WTC11 (cell line): ENCODE data around the gene GADD45B. TPM values are rescaled to one million over a fixed set of nuclear protein-coding genes. Genes with fewer than 3 reads are reported as not detected.

ENCODE experiments used
- ATAC-seq: fragments of 200-7000 bp; cut with Tn5 transposase; 2 replicates; pipeline ENCODE4 v1.10.0; 2021; ENCODE audit warnings: mild to moderate bottlenecking, moderate library complexity
- CTCF ChIA-PET: fragments of 300-600 bp; sonication (Branson Sonifier 250); formaldehyde crosslinking; loops from one replicate; lab custom pipeline; 2021; ENCODE audit warnings: antibody characterized with exemption; lab: Charles Lee
- POLR2A ChIA-PET: fragments of 350-600 bp; sonication (Branson Sonifier 250); formaldehyde crosslinking; loops from one replicate; lab custom pipeline; 2021; ENCODE audit warnings: antibody characterized with exemption; lab: Charles Lee
- DNase-seq: peaks from one replicate; pipeline ENCODE4 v3.0.0; 2021; ENCODE audit warnings: low spot score
- H3K27ac Mint-ChIP-seq: 2 replicates; pipeline ENCODE4 v1.8.0; 2021; ENCODE audit warnings: mixed read lengths
- H3K27me3 Mint-ChIP-seq: 2 replicates; pipeline ENCODE4 v1.8.0; 2021; ENCODE audit warnings: low read depth, mild to moderate bottlenecking, moderate library complexity, mixed read lengths
- H3K36me3 Mint-ChIP-seq: 2 replicates; pipeline ENCODE4 v1.8.0; 2021; ENCODE audit warnings: mixed read lengths
- H3K4me1 Mint-ChIP-seq: 2 replicates; pipeline ENCODE4 v1.8.0; 2022; ENCODE audit warnings: mixed read lengths
- H3K4me3 Mint-ChIP-seq: 2 replicates; pipeline ENCODE4 v1.8.0; 2021; ENCODE audit warnings: mild to moderate bottlenecking, moderate library complexity, mixed read lengths
- H3K9me3 Mint-ChIP-seq: 2 replicates; pipeline ENCODE4 v1.8.0; 2021; ENCODE audit warnings: mixed read lengths
- CBFB ChIP-seq: sonication (generic); formaldehyde crosslinking; IDR thresholded peaks from 2 replicates; pipeline ENCODE4 v1.8.1; 2022; ENCODE audit warnings: mild to moderate bottlenecking, low read depth, missing genetic modification reagents
- ELF4 ChIP-seq: sonication (generic); formaldehyde crosslinking; IDR thresholded peaks from 2 replicates; pipeline ENCODE4 v1.8.1; 2022; ENCODE audit warnings: low read depth, mild to moderate bottlenecking, moderate library complexity, missing genetic modification reagents
- MYBL2 ChIP-seq: sonication (generic); formaldehyde crosslinking; IDR thresholded peaks from 2 replicates; pipeline ENCODE4 v1.8.1; 2023; ENCODE audit warnings: mild to moderate bottlenecking, moderate library complexity, missing genetic modification reagents
- NFATC4 ChIP-seq: fragments of 250-450 bp; sonication (Bioruptor Pico); IDR thresholded peaks from 2 replicates; pipeline ENCODE4 v1.9.0; 2021; ENCODE audit warnings: mild to moderate bottlenecking
- NR1H2 ChIP-seq: sonication (generic); formaldehyde crosslinking; IDR thresholded peaks from 2 replicates; pipeline ENCODE4 v1.9.0; 2021; ENCODE audit warnings: mild to moderate bottlenecking, moderate library complexity, missing genetic modification reagents
- NR2C2 ChIP-seq: sonication (generic); formaldehyde crosslinking; IDR thresholded peaks from 2 replicates; pipeline ENCODE4 v1.8.0; 2022; ENCODE audit warnings: mild to moderate bottlenecking, missing genetic modification reagents
- OVOL2 ChIP-seq: fragments of 250-450 bp; sonication (Bioruptor Pico); IDR thresholded peaks from 2 replicates; pipeline ENCODE4 v1.9.0; 2021; ENCODE audit warnings: mild to moderate bottlenecking, borderline replicate concordance
- RELA ChIP-seq: sonication (generic); formaldehyde crosslinking; IDR thresholded peaks from 2 replicates; pipeline ENCODE4 v1.8.1; 2022; ENCODE audit warnings: missing genetic modification reagents, mild to moderate bottlenecking, borderline replicate concordance
- ZNF317 ChIP-seq: sonication (generic); formaldehyde crosslinking; IDR thresholded peaks from 2 replicates; pipeline ENCODE4 v1.8.1; 2023; ENCODE audit warnings: low read depth, mild to moderate bottlenecking, moderate library complexity, missing genetic modification reagents, borderline replicate concordance
- total RNA-seq: library from RNA; stranded (reverse); gene quantifications from 3 replicates; pipeline ENCODE4 v1.2.3, GENCODE V29; 2021
- TF ChIP-seq, protein P1 (sequence below): sonication (generic); formaldehyde crosslinking; IDR thresholded peaks from 2 replicates; pipeline ENCODE4 v1.8.1; 2023; ENCODE audit warnings: mild to moderate bottlenecking, missing genetic modification reagents, borderline replicate concordance
- TF ChIP-seq, protein P2 (sequence below): sonication (generic); formaldehyde crosslinking; IDR thresholded peaks from 2 replicates; pipeline ENCODE4 v1.8.1; 2022; ENCODE audit warnings: mild to moderate bottlenecking, missing genetic modification reagents, moderate library complexity, borderline replicate concordance
- TF ChIP-seq, protein P3 (sequence below): fragments of 250-450 bp; sonication (Bioruptor Pico); IDR thresholded peaks from 2 replicates; pipeline ENCODE4 v1.9.0; 2021; ENCODE audit warnings: mild to moderate bottlenecking
- TF ChIP-seq, protein P4 (sequence below): fragments of 250-450 bp; sonication (Bioruptor Pico); IDR thresholded peaks from 2 replicates; pipeline ENCODE4 v1.9.0; 2021; ENCODE audit warnings: mild to moderate bottlenecking
- TF ChIP-seq, protein P5 (sequence below): sonication (generic); formaldehyde crosslinking; IDR thresholded peaks from 2 replicates; pipeline ENCODE4 v1.8.0; 2023; ENCODE audit warnings: missing genetic modification reagents, mild to moderate bottlenecking, borderline replicate concordance
- TF ChIP-seq, protein P6 (sequence below): sonication (generic); formaldehyde crosslinking; IDR thresholded peaks from 2 replicates; pipeline ENCODE4 v1.8.1; 2023; ENCODE audit warnings: mild to moderate bottlenecking, missing genetic modification reagents, moderate library complexity
- TF ChIP-seq, protein P7 (sequence below): fragments of 250-450 bp; sonication (Bioruptor Pico); conservative IDR thresholded peaks from 2 replicates; pipeline ENCODE4 v1.9.0; 2021; ENCODE audit warnings: mild to moderate bottlenecking
- TF ChIP-seq, protein P8 (sequence below): sonication (generic); formaldehyde crosslinking; IDR thresholded peaks from 2 replicates; pipeline ENCODE4 v1.8.1; 2022; ENCODE audit warnings: mild to moderate bottlenecking, moderate library complexity, missing genetic modification reagents

Gene GADD45B
- total RNA-seq, 1 experiment from 2014 or later: 17.9 TPM

DNA sequence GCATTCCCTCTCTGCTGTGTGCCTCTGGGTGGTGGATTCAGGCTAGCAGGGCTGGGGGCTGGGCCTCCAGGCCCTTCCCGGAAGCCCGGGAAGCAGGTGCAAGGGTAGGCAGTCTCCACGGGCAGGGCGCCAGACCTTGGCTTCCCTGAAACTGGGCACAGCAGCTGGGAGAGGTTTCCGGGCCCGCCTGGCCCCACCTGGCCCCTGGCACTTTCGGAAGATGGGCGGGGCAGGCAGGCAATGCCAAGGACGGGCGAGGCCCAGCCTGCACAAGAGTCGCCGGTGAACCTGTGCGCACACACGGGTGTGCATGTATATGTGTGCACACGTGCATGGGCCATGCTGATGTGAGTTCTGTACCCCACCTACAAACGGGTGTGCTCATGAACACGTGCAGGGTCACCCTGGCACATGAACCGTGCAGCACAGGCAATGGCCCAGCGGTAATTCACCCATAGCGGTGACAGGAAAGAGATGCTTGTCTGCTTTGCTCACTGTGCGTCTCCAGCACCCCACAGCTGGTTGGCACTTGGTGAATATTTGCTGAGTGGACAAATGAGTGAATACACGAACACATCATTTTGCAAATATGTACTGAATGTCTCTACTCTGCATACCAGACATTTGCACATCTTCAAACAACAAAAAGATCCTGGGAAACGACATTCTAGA is 15.3 kb downstream of the GADD45B start (continued):
- TF ChIP-seq MYBL2 (CRISPR knock-in tag) (no peak), CBFB (no peak), NFATC4 (CRISPR knock-in tag) (no peak), OVOL2 (CRISPR knock-in tag) (no peak), RELA (no peak)
- TF ChIP-seq, protein P1, sequence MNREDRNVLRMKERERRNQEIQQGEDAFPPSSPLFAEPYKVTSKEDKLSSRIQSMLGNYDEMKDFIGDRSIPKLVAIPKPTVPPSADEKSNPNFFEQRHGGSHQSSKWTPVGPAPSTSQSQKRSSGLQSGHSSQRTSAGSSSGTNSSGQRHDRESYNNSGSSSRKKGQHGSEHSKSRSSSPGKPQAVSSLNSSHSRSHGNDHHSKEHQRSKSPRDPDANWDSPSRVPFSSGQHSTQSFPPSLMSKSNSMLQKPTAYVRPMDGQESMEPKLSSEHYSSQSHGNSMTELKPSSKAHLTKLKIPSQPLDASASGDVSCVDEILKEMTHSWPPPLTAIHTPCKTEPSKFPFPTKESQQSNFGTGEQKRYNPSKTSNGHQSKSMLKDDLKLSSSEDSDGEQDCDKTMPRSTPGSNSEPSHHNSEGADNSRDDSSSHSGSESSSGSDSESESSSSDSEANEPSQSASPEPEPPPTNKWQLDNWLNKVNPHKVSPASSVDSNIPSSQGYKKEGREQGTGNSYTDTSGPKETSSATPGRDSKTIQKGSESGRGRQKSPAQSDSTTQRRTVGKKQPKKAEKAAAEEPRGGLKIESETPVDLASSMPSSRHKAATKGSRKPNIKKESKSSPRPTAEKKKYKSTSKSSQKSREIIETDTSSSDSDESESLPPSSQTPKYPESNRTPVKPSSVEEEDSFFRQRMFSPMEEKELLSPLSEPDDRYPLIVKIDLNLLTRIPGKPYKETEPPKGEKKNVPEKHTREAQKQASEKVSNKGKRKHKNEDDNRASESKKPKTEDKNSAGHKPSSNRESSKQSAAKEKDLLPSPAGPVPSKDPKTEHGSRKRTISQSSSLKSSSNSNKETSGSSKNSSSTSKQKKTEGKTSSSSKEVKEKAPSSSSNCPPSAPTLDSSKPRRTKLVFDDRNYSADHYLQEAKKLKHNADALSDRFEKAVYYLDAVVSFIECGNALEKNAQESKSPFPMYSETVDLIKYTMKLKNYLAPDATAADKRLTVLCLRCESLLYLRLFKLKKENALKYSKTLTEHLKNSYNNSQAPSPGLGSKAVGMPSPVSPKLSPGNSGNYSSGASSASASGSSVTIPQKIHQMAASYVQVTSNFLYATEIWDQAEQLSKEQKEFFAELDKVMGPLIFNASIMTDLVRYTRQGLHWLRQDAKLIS (CRISPR knock-in tag): no peak
- TF ChIP-seq, protein P2, sequence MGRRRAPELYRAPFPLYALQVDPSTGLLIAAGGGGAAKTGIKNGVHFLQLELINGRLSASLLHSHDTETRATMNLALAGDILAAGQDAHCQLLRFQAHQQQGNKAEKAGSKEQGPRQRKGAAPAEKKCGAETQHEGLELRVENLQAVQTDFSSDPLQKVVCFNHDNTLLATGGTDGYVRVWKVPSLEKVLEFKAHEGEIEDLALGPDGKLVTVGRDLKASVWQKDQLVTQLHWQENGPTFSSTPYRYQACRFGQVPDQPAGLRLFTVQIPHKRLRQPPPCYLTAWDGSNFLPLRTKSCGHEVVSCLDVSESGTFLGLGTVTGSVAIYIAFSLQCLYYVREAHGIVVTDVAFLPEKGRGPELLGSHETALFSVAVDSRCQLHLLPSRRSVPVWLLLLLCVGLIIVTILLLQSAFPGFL: no peak
- TF ChIP-seq, protein P3, sequence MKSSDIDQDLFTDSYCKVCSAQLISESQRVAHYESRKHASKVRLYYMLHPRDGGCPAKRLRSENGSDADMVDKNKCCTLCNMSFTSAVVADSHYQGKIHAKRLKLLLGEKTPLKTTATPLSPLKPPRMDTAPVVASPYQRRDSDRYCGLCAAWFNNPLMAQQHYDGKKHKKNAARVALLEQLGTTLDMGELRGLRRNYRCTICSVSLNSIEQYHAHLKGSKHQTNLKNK (CRISPR knock-in tag): no peak
- TF ChIP-seq, protein P4, sequence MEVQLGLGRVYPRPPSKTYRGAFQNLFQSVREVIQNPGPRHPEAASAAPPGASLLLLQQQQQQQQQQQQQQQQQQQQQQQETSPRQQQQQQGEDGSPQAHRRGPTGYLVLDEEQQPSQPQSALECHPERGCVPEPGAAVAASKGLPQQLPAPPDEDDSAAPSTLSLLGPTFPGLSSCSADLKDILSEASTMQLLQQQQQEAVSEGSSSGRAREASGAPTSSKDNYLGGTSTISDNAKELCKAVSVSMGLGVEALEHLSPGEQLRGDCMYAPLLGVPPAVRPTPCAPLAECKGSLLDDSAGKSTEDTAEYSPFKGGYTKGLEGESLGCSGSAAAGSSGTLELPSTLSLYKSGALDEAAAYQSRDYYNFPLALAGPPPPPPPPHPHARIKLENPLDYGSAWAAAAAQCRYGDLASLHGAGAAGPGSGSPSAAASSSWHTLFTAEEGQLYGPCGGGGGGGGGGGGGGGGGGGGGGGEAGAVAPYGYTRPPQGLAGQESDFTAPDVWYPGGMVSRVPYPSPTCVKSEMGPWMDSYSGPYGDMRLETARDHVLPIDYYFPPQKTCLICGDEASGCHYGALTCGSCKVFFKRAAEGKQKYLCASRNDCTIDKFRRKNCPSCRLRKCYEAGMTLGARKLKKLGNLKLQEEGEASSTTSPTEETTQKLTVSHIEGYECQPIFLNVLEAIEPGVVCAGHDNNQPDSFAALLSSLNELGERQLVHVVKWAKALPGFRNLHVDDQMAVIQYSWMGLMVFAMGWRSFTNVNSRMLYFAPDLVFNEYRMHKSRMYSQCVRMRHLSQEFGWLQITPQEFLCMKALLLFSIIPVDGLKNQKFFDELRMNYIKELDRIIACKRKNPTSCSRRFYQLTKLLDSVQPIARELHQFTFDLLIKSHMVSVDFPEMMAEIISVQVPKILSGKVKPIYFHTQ (CRISPR knock-in tag): no peak
- TF ChIP-seq, protein P5, sequence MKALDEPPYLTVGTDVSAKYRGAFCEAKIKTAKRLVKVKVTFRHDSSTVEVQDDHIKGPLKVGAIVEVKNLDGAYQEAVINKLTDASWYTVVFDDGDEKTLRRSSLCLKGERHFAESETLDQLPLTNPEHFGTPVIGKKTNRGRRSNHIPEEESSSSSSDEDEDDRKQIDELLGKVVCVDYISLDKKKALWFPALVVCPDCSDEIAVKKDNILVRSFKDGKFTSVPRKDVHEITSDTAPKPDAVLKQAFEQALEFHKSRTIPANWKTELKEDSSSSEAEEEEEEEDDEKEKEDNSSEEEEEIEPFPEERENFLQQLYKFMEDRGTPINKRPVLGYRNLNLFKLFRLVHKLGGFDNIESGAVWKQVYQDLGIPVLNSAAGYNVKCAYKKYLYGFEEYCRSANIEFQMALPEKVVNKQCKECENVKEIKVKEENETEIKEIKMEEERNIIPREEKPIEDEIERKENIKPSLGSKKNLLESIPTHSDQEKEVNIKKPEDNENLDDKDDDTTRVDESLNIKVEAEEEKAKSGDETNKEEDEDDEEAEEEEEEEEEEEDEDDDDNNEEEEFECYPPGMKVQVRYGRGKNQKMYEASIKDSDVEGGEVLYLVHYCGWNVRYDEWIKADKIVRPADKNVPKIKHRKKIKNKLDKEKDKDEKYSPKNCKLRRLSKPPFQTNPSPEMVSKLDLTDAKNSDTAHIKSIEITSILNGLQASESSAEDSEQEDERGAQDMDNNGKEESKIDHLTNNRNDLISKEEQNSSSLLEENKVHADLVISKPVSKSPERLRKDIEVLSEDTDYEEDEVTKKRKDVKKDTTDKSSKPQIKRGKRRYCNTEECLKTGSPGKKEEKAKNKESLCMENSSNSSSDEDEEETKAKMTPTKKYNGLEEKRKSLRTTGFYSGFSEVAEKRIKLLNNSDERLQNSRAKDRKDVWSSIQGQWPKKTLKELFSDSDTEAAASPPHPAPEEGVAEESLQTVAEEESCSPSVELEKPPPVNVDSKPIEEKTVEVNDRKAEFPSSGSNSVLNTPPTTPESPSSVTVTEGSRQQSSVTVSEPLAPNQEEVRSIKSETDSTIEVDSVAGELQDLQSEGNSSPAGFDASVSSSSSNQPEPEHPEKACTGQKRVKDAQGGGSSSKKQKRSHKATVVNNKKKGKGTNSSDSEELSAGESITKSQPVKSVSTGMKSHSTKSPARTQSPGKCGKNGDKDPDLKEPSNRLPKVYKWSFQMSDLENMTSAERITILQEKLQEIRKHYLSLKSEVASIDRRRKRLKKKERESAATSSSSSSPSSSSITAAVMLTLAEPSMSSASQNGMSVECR (CRISPR knock-in tag): no peak

DNA sequence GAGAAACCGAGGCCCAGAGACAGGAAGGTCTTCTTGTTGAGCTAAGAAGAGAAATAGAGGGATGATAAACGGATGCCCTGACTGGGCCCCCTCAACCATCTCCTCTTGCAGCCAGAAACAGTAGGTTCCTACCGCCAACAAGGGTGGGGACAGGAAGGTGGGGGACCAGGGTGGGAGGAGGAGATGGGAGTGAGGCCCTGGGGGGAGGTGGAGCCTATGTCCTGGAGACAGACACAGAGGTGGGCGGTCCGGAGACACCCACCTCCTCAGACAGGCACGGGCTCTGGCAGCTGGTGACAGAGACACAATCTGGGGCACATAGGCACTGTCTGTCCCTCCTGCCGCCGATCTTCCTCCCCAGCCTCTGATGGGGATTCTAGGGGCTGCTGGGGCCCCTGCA is 16.9 kb downstream of the GADD45B start:
- ChIA-PET CTCF (interaction anchor here (0.7 to 2.5 kb wide), 3 partner anchors 17 to 118 kb away, joined by 3 to 7 read pairs (median 5); partner anchors contain the start of gene GADD45B), POLR2A (no interaction called here)
- Mint-ChIP-seq H3K27me3 (peaks cover 60% of the 10 kb centered on the region), H3K4me1 (peaks cover 16% of the 10 kb centered on the region; the same call in 1 of the 2 replicates), H3K9me3 (no peaks in the 10 kb centered on the region), H3K36me3 (no peaks in the 10 kb centered on the region), H3K4me3 (no peak overlapping the region), H3K27ac (no peak overlapping the region)
- no peak for DNase-seq
- no peak for ATAC-seq
- TF ChIP-seq NR1H2 (no peak), ELF4 (CRISPR knock-in tag) (no peak), NFATC4 (CRISPR knock-in tag) (no peak), NR2C2 (CRISPR knock-in tag) (no peak), RELA (no peak), ZNF317 (no peak)
- TF ChIP-seq, protein P6, sequence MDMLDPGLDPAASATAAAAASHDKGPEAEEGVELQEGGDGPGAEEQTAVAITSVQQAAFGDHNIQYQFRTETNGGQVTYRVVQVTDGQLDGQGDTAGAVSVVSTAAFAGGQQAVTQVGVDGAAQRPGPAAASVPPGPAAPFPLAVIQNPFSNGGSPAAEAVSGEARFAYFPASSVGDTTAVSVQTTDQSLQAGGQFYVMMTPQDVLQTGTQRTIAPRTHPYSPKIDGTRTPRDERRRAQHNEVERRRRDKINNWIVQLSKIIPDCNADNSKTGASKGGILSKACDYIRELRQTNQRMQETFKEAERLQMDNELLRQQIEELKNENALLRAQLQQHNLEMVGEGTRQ (CRISPR knock-in tag): no peak
- TF ChIP-seq, protein P7, sequence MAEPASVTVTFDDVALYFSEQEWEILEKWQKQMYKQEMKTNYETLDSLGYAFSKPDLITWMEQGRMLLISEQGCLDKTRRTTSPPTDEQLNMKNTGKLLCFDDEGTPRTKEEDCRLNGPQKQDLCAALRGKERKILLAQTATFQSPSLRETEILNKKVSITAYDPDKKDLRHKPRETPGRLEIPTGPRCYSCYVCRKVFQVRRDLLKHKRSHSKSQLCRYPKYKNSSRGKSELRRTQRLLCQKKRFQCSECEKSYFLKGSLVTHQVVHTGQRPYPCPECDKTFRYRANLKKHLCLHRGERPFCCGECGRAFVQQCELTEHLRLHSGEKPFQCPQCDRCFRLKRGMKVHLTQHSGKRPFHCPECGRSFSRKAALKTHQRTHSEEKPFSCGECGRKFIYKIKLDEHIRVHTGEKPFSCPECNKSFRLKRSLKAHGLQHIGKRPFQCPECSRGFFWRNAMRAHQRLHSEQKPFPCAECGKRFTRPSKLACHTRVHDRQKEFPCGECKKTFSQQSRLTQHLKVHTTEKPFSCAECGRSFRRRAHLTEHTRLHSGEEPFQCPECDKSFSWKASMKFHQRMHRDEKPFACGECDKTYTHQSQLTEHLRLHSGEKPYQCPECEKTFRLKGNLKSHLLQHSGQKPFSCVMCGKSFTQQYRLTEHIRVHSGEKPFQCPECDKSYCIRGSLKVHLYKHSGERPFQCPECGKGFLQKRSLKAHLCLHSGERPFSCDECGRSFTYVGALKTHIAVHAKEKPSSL (CRISPR knock-in tag): no peak
- TF ChIP-seq, protein P8, sequence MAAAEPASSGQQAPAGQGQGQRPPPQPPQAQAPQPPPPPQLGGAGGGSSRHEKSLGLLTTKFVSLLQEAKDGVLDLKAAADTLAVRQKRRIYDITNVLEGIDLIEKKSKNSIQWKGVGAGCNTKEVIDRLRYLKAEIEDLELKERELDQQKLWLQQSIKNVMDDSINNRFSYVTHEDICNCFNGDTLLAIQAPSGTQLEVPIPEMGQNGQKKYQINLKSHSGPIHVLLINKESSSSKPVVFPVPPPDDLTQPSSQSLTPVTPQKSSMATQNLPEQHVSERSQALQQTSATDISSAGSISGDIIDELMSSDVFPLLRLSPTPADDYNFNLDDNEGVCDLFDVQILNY (CRISPR knock-in tag): no peak
